Dedifferentiated amniotic fluid mesenchymal stem cell (primary cell): Measurements from ENCODE around the gene SYCP2.
"Not testable (repeated sequence)": the region's sequence is repeated elsewhere in the genome, so short reads cannot be mapped to it uniquely, and the experiment has no call there.

Source experiments
- DNase-seq: peaks from one replicate; pipeline ENCODE4 v3.0.0-alpha.2; 2016; ENCODE audit errors: extremely low spot score

SYCP2 gene, protein sequence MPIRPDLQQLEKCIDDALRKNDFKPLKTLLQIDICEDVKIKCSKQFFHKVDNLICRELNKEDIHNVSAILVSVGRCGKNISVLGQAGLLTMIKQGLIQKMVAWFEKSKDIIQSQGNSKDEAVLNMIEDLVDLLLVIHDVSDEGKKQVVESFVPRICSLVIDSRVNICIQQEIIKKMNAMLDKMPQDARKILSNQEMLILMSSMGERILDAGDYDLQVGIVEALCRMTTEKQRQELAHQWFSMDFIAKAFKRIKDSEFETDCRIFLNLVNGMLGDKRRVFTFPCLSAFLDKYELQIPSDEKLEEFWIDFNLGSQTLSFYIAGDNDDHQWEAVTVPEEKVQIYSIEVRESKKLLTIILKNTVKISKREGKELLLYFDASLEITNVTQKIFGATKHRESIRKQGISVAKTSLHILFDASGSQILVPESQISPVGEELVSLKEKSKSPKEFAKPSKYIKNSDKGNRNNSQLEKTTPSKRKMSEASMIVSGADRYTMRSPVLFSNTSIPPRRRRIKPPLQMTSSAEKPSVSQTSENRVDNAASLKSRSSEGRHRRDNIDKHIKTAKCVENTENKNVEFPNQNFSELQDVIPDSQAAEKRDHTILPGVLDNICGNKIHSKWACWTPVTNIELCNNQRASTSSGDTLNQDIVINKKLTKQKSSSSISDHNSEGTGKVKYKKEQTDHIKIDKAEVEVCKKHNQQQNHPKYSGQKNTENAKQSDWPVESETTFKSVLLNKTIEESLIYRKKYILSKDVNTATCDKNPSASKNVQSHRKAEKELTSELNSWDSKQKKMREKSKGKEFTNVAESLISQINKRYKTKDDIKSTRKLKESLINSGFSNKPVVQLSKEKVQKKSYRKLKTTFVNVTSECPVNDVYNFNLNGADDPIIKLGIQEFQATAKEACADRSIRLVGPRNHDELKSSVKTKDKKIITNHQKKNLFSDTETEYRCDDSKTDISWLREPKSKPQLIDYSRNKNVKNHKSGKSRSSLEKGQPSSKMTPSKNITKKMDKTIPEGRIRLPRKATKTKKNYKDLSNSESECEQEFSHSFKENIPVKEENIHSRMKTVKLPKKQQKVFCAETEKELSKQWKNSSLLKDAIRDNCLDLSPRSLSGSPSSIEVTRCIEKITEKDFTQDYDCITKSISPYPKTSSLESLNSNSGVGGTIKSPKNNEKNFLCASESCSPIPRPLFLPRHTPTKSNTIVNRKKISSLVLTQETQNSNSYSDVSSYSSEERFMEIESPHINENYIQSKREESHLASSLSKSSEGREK (N-terminal part only)

DNA sequence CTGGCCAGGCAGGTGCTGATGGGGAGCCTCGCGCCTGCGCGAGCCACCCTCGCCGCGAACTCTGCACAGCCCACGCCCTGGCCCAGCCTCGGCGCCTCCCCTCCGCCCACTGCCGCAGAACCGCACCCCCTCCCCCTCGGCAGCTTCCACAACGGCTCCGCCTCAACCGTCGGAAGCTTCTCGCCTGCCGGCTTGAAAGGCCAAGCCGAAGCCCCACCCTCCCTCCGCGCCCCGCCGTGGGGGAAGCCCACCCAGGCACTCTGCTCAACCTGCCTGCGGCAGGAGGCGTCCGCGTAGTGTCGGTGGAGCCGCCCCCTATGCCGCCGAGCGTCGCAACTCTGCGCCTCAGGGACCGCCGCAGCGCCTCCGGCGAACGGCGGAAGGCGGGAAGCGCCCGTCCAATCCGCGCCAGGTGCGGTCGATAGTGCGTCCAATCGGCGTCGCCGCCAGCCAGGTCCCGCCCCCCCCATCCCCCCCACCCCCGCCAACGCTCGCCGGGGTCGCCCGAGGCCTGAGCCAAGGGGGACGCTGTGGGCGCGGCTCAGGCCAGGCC, at the start of gene SYCP2:
TSS of gene SYCP2 (minus strand) at position 342 of the 553 bp plus-strand sequence. CDS start 11,224 bp downstream, outside the sequence.
- DNase-seq = no peak

DNA sequence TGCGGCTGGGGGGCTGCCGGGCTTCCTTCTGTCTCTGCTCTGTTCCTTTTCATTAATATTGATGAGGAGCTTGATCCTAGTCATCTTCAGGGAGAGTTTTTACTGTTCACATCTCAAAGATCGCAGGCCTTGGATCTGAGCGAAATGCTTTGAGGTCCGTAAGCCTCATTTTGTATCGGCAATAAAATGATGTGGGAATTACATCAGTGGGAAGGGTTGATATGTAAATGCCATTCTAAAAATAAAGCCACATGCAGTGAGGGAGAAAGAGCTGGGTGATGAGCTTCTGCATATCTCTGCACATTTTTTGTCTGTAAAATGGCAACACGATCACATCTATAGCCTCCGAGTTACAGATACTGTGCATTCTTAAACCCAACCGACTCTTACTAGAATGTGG, 49.6 kb upstream of the SYCP2 start:
- no peak for DNase-seq

DNA sequence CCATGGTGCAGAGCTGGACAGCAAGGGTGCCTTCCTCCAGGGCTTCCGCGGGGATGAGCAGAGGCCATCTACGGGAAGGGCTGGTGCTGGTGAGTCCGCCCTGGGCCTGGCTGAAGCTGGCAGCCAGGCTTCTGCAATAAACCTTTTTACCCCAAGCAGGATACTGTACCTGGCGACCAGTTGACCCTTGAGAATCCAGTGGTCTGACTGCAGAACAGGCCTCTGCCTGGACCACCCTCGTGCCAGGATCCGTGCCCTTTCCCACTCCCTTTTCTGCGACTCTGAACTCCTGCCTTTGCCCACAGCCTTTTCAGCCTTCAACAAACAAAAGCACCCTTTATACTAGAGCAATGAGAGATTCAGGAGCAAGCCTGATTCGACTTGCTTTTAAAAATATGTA, 43.6 kb upstream of the SYCP2 start:
- no peak for DNase-seq

DNA sequence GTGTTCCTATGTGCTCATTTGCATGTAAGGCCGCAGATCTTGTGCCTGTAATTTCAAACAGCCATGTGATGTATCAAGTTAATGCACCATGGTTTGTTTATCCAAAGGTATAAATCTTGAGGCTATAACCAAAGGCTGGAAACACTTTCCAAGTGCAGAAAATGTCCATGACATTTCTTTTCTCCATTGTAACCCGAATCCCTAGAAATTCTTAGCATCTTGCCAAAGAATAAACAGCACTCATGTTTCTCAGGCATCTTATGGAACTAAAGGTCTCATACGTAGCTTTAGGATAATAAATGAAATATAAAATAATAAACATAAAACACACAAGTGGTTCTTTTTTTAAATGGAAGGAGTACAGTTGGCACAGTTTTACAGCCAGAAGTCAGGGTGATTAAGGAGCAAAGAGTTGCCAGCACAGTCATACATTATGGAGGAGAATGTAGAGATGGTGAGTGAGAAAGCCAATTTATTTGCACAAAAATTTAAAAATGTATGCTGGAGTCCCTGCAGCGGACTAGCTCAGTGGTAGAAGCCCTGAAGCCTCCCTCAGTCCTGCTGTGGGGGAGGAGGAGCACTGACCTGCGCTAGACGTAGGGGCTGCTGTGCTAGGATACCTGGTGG, 42.8 kb upstream of the SYCP2 start:
- peak; percentile 32 for DNase-seq

DNA sequence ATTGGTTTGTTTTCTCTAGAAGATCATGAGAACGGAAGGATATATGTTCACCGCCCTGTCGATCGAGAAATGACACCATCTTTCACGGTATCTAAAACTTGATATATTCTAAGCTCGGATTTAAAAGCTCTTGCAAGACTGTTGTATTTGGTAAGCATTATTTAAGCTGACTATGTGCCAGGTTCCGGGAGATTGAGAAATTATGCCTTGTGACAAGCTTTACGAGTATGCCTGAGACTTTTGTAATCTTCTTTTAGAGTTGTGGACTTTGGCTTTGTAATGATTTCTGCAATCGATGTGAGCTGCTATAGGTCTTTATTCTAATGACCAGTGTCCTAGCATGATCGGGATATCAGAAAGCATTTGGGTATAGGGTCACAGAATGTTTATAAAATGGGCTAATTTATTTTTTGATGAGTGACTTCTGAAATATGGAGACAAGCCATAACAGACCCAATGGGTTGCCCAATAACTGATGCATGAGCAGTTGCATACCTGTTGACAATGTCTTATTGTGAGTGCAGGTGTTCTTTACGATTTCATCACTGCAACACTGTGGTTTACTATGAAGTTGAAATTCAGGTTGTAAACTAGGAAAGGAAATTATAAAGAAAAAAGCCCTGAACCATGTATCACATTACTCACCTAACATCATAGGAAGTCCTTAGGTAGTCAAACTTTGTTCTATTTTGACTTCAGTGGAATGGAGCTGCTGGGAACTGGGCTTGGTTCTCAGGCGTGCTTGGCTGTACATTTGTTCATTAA, 38.8 kb upstream of the SYCP2 start:
- DNase-seq = no peak

DNA sequence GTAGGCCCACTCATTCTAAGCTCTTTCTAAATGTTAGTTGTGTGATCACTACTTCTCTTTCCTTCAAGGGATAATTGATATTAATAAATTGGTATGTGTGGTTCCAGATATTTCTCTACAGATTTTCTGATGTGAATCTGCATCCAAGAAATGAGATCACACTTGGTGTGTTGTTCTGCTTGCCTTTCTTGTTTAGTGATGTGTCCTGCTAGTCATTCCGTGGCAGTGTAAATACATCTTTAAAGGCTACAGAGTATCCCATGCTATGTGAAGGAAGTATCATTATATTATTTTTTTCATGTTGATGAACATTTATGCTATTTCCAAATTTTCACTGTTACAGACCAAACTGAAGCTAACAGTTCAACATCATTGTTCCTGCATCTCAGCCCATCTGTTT, 38.0 kb upstream of the SYCP2 start:
- no peak for DNase-seq

DNA sequence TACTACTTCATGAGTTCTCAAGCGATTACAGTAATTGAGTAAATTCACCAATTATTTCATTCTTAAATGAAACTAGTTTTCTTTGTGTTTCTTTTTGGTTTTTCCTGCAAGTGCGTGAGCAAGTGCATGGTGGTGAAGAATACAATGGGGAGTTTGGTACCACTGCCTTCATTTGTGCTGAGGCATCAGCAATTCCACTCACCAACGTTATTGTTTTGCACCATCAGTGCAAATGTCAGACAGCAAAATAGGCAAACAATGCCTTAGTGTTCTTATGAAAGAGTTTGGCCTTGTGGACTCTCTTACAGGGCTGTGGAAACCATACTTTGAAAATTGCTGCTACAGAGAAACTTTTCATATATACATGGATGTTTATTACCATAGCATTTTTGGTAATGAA, 33.0 kb upstream of the SYCP2 start:
- DNase-seq = no peak

DNA sequence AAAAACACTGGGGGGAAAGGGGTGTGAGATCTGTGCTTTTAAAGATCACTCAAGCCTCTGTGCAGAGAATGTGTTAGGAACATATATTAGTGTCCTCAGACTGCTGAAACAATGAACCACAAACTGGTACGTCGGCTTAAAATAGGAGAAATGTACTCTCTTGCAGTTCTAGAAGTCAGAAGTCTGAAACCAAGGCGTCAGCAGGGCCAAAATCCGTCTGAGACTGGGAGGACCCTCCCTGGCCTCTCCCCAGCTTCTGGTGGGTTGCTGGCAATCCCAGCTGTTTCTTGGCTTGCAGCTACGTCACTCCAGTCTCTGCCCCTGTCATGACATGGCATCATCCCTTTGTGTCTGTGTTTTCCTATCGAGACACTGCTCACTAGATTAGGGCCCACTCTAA, 28.7 kb upstream of the SYCP2 start:
- no peak for DNase-seq

DNA sequence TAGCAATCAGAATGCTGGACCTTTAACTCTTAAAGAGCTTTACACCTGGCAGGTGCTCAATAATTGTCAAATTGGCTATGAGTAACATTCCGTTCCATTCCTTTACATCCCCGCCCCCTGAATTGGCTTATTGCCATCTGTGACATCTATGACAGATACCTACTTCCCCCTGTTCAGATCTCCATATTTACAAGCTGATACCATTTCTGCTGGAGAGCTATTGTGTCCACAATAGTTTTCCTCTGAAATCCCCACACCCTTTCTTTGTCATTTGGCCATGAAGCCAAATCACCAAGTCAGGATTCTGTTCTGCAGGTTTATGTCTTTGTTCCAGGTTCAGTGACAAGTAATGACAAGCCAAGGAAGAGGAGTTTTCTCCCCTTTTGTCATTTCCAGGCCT, 28.0 kb upstream of the SYCP2 start:
- DNase-seq = no peak

DNA sequence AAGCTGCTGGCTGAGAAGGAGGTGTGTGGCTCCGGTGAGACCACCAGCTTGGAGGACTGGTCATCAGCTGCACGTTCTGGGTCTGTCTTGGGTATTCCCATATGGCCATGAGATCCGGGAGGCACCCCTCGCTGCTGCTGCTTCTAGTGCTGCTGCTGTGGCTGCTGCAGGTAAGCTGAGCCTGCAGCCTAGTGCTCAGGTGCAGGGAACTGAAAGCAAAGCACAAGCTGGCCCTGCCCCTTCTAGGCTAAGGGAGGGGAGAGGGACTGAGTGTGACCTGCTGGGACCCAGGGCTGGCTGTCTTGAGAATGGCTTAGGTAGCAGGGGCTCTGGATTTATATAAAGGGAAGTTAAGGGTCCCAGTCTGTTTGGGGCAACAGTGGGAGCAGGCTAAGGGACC, 25.2 kb upstream of the SYCP2 start:
- no peak for DNase-seq

DNA sequence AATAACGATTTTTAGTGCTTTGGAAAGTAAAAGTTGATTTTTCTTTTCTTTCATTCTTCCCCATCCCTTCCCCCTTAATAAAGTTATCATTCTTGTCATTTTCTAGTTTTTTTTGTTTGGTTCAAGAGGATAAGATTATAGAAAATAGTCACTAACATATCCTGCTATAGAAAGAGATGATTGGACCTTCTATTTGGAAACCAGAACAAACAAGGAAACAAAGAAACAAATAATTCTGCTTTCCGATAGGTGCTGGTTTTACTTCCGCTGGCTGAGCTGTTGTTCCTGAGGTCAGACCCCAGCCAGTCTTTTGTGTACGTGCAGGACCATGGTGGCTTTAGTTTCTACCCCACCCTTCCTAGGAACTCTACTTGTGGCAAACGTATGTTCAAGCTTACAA, 24.7 kb upstream of the SYCP2 start, which contains the start of gene CDH26:
TSS of gene CDH26 (plus strand) at position 301 of the 400 bp plus-strand sequence. CDS start 304 bp downstream, outside the sequence.
- no peak for DNase-seq

DNA sequence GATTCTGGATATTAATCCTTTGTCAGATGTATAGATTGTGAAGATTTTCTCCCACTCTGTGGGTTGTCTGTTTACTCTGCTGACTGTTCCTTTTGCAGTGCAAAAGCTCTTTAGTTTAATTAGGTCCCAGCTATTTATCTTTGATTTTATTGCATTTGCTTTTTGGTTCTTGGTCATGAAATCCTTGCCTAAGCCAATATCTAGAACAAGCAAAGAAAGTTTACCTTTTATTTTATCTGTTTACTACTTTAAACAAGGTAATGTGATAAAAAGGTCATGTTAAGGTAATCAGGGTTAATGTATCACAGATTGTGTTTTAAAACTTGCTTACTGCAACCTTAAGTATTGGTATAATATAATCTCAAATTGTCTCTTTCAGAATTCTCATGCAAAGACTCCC, 24.1 kb upstream of the SYCP2 start:
- not testable (repeated sequence) for DNase-seq

DNA sequence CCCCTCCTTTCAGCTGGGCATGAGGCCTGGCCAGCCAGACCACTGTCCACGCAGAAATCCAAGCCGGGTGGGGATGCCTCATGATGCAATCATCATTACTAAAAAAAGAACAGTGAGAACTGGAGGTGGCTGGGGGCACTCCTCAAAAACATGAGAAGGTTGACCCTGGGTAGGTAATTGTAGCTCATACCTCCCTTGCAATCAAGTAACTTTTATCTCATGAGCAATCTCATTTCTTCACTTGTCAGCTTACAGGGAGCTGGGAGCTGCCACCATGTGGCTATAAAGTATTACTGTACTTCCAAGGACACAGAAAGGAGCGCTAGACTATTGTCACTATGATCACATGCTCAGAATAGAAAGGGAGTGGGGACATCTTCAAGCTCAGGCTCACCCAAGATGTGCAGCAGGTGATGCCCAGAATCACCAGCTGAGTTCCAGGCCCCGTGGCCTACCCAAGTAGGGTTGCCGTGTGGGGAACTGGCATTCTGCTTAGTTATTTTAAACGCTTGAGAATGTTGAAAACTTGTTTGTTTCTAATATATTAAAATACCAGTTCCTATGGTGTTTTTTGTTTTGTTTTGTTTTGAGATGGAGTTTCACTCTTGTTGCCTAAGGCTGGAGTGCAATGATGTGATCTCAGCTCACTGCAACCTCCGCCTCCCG, 21.8 kb upstream of the SYCP2 start:
- no peak for DNase-seq

DNA sequence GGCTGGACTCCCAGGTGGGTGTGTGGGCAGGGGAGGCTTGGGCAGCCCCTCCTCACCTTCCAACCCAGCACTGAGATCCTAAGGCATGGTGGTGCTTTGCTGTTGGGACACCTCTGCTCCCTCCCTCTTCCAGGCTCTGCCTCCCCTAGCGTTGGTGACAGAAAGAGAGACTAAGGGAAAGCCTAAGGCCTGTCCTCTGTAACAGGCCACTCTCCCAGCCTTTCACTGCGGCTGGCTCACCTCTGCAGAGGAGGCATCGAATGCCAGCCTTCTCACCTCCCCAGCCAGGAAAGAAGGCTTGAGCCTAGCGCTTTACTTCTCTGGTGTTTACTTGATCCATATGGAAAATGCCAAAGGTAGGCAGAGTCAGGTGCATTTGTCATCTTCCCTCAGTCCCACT, 21.3 kb upstream of the SYCP2 start:
- DNase-seq = no peak

DNA sequence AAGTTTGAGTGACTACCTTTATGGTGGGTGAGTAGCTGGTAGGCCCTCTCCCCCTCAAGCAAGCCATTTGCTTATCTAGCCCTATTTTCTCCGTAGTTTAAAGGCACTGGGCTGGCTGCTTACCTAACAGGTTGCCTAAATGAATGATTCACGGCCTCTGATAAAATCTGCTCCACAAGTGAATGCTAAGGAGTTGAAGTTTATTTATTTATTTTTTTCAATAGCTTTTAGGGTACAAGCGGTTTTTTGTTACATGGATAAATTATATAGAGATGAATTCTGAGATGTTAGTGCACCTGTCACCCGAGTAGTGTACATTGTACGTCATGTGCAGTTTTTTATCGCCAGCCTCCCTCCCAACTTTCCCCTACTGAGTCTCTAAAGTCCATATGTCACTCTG, 16.5 kb upstream of the SYCP2 start:
- DNase-seq = no peak

DNA sequence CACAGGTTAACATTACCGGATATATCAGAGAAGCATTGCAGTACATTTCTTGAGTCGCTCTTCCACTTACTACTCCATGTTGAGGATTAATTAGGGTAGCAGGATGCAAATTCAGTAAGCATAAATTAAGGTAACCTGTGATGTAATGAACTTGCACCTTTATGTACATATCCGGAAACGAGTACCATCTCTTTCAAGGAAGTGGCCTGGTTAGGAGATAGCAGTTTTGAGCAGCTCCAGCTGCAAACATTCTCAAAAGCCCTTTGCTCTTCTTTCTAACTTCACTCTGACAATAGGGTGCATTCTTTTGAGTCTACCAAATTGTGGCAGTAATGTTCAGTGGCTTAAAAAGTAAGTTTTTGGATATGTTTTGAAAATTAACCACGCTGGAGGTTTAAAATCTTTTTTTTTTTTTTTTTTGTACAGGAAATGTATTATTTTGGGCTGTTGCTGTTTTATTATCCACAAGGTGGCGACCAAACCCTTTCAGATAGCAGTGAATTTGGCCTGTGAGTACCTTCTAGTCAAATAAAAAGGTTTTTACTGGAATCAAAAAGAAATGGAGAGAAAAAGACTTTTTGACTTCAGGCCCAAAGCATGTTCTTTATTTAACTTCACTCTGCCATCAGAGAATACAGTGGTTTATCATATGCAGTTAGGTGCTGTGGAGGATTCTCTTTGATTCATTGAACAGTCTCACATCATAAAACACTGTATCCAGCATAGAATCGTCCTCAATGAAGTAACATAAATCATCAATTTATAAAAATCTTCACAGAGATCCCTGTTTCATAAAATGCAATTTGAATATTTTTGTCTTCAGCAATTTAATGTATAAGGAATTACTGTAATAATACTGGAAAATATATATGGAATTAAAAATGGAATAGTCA, 15.6 kb upstream of the SYCP2 start:
- DNase-seq = peak; percentile 40

DNA sequence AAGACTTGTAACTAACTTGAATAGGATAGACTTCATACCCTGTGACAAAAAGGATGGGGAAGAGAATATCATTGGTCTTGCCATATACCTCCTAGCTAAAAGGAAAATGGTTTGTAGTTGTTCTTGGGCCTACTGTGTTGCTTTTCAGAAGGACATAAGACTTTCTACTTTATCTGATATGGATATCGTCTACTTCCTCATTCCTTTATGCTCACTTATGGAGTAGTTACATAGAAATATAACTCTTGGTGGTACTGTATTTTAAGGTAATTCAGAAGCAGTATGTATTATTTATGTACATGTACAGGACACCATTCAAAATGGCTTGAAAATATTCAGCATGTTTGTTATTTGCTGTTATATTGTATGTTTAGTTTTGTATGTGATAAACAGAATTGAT, 14.8 kb upstream of the SYCP2 start:
- DNase-seq = no peak

DNA sequence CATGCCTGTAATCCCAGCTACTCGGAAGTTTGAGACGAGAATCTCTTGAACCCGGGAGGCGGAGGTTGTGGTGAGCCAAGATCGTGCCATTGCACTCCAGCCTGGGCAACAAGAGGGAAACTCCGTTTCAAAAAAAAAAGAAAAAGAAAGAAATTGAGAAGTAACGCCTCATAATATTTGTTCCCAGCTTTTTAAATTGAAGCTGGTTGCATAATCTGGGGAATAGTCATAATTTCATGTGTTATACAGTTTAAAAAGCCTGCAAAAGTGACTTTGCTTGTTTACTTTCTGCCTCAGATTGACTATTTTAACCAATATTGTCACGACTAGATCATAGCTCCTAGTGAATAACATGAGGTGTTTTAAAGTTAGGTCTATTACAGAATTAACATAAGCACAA, 13.9 kb upstream of the SYCP2 start:
- no peak for DNase-seq

DNA sequence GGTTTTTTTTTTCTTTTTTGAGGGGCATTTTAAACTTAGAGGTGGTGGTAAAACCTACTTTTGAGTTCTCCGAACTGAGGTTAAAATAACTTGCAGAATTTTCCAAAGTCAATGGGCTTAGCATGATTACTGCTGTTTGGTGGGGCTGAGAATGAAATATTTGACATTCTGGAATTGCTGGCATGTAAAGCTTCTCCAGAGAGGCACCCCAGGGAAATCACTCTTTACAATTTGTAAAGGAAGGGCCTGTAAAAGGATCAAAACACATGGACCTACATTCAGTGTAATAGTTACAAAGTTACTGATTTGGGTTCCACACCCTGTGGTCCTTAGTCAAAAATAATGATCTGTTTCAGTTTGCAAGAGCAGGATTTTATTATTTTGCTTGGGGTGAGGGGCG, 12.3 kb upstream of the SYCP2 start:
- peak; percentile 37 for DNase-seq
